IMR-90 (cell line): Measurements from ENCODE around the gene SCARB1.
"Not testable (repeated sequence)": the region's sequence is repeated elsewhere in the genome, so short reads cannot be mapped to it uniquely, and the experiment has no call there.

Experiments used
- CTCF ChIP-seq: conservative IDR thresholded peaks from 2 replicates; pipeline ENCODE4 v1.5.1; 2012; ENCODE audit warnings: mild to moderate bottlenecking, low read depth, low read length, improper control_type of control experiment
- MAZ ChIP-seq: IDR thresholded peaks from 2 replicates; pipeline ENCODE4 v1.6.1; 2012; ENCODE audit warnings: low read depth, mild to moderate bottlenecking, low read length, improper control_type of control experiment, moderate library complexity, borderline replicate concordance
- NFE2L2 ChIP-seq: fragments of 150-350 bp; IDR thresholded peaks from 2 replicates; pipeline ENCODE4 v1.6.1; 2016; ENCODE audit warnings: low read depth, mild to moderate bottlenecking, low read length
- POLR2A ChIP-seq: IDR thresholded peaks from 2 replicates; pipeline ENCODE4 v1.6.1; 2012; ENCODE audit warnings: mild to moderate bottlenecking, low read depth, low read length
- RAD21 ChIP-seq: IDR thresholded peaks from 2 replicates; pipeline ENCODE4 v1.6.1; 2012; ENCODE audit warnings: low read length, improper control_type of control experiment
- RCOR1 ChIP-seq: IDR thresholded peaks from 2 replicates; pipeline ENCODE4 v1.6.1; 2012; ENCODE audit warnings: mild to moderate bottlenecking, low read length, improper control_type of control experiment; ENCODE audit not compliant: insufficient replicate concordance
- SMC3 ChIP-seq: fragments of 150-350 bp; IDR thresholded peaks from 2 replicates; pipeline ENCODE4 v1.6.1; 2016; ENCODE audit warnings: low read depth, mild to moderate bottlenecking, antibody characterized with exemption, low read length, moderate library complexity
- USF2 ChIP-seq: fragments of 150-350 bp; IDR thresholded peaks from 2 replicates; pipeline ENCODE4 v1.6.1; 2017; ENCODE audit warnings: mild to moderate bottlenecking, antibody characterized with exemption, low read length, low read depth

- not testable (repeated sequence) for TF ChIP-seq CTCF, RCOR1, NFE2L2, SMC3, RAD21, POLR2A, USF2, MAZ
Observed at GRCh38 chr12:124880335-124880734, 16.7 kb upstream of the SCARB1 start.
